SK-N-SH treated with all-trans-retinoic acid at 6 μM for 48 hours (cell line): ENCODE data around the gene ISX.

Experiments
- ATAC-seq: fragments of 200-7000 bp; cut with Tn5 transposase; 3 replicates; pipeline ENCODE4 v1.9.1; 2020; ENCODE audit warnings: mild to moderate bottlenecking, moderate library complexity
- ARNTL ChIP-seq: fragments of 450-650 bp; formaldehyde crosslinking; IDR thresholded peaks from 2 replicates; pipeline ENCODE4 v1.5.0; 2020; ENCODE audit warnings: low read depth, mild to moderate bottlenecking, moderate library complexity, borderline replicate concordance
- BACH2 ChIP-seq: fragments of 250-450 bp; sonication (Bioruptor Pico); IDR thresholded peaks from 2 replicates; pipeline ENCODE4 v1.9.0; 2021; ENCODE audit warnings: mild to moderate bottlenecking, borderline replicate concordance
- ESRRG ChIP-seq: fragments of 250-450 bp; sonication (Bioruptor Pico); IDR thresholded peaks from 2 replicates; pipeline ENCODE4 v1.6.1; 2021; ENCODE audit warnings: mild to moderate bottlenecking
- GLIS3 ChIP-seq: fragments of 250-450 bp; sonication (Bioruptor Pico); IDR thresholded peaks from 2 replicates; pipeline ENCODE4 v1.5.0; 2020; ENCODE audit warnings: mild to moderate bottlenecking, moderate library complexity
- ISL1 ChIP-seq: fragments of 250-450 bp; sonication (Bioruptor Pico); IDR thresholded peaks from 2 replicates; pipeline ENCODE4 v2.1.2; 2022; ENCODE audit warnings: mild to moderate bottlenecking, moderate library complexity
- OSR1 ChIP-seq: fragments of 250-450 bp; sonication (Bioruptor Pico); IDR thresholded peaks from 2 replicates; pipeline ENCODE4 v1.8.0; 2022; ENCODE audit warnings: moderate library complexity, mild to moderate bottlenecking, inconsistent platforms
- POU6F1 ChIP-seq: fragments of 250-450 bp; sonication (Bioruptor Pico); IDR thresholded peaks from 2 replicates; pipeline ENCODE4 v1.8.0; 2021; ENCODE audit warnings: low read depth, mild to moderate bottlenecking, moderate library complexity, borderline replicate concordance
- PPARA ChIP-seq: fragments of 250-450 bp; sonication (Bioruptor Pico); IDR thresholded peaks from 2 replicates; pipeline ENCODE4 v1.5.0; 2020; ENCODE audit warnings: mild to moderate bottlenecking, borderline replicate concordance
- RARB ChIP-seq: fragments of 250-450 bp; sonication (Bioruptor Pico); IDR thresholded peaks from 2 replicates; pipeline ENCODE4 v1.8.0; 2021; ENCODE audit warnings: mild to moderate bottlenecking, moderate library complexity
- SNAI2 ChIP-seq: fragments of 250-450 bp; sonication (Bioruptor Pico); IDR thresholded peaks from 2 replicates; pipeline ENCODE4 v1.5.0; 2020; ENCODE audit warnings: mild to moderate bottlenecking, moderate library complexity
- TCF4 ChIP-seq: fragments of 250-450 bp; sonication (Bioruptor Pico); IDR thresholded peaks from 2 replicates; pipeline ENCODE4 v1.8.0; 2021; ENCODE audit warnings: mild to moderate bottlenecking, moderate library complexity, borderline replicate concordance
- TOX ChIP-seq: fragments of 250-450 bp; sonication (Bioruptor Pico); IDR thresholded peaks from 2 replicates; pipeline ENCODE4 v1.8.0; 2021; ENCODE audit warnings: mild to moderate bottlenecking, moderate library complexity, borderline replicate concordance
- ZC3H10 ChIP-seq: fragments of 250-450 bp; sonication (Bioruptor Pico); IDR thresholded peaks from 2 replicates; pipeline ENCODE4 v1.5.1; 2021; ENCODE audit warnings: mild to moderate bottlenecking, moderate library complexity
- ZFP3 ChIP-seq: fragments of 250-450 bp; sonication (Bioruptor Pico); IDR thresholded peaks from 2 replicates; pipeline ENCODE4 v1.5.0; 2020; ENCODE audit warnings: mild to moderate bottlenecking, moderate library complexity
- ZFP30 ChIP-seq: fragments of 450-650 bp; formaldehyde crosslinking; IDR thresholded peaks from 2 replicates; pipeline ENCODE4 v1.5.0; 2022; ENCODE audit warnings: mild to moderate bottlenecking, moderate library complexity
- ZNF565 ChIP-seq: fragments of 450-650 bp; formaldehyde crosslinking; conservative IDR thresholded peaks from 2 replicates; pipeline ENCODE4 v1.5.0; 2020; ENCODE audit warnings: low read depth, mild to moderate bottlenecking, moderate library complexity
- ZNF70 ChIP-seq: fragments of 450-650 bp; formaldehyde crosslinking; IDR thresholded peaks from 2 replicates; pipeline ENCODE4 v1.5.0; 2020; ENCODE audit warnings: mild to moderate bottlenecking, moderate library complexity
- ZNF8 ChIP-seq: fragments of 450-650 bp; formaldehyde crosslinking; IDR thresholded peaks from 2 replicates; pipeline ENCODE4 v1.5.0; 2020; ENCODE audit warnings: mild to moderate bottlenecking, moderate library complexity
- TF ChIP-seq, protein P1 (sequence below): fragments of 250-450 bp; sonication (Bioruptor Pico); IDR thresholded peaks from 2 replicates; pipeline ENCODE4 v1.8.0; 2020; ENCODE audit warnings: mild to moderate bottlenecking, moderate library complexity, borderline replicate concordance
- TF ChIP-seq, protein P2 (sequence below): fragments of 250-450 bp; sonication (Bioruptor Pico); IDR thresholded peaks from 2 replicates; pipeline ENCODE4 v1.5.0; 2020; ENCODE audit warnings: mild to moderate bottlenecking, moderate library complexity
- TF ChIP-seq, protein P3 (sequence below): fragments of 250-450 bp; sonication (Bioruptor Pico); IDR thresholded peaks from 2 replicates; pipeline ENCODE4 v1.5.1; 2021; ENCODE audit warnings: mild to moderate bottlenecking, moderate library complexity

The ISX gene

GRCh38 chr22:35051791-35052190, 14.2 kb upstream of the ISX start:
- no peak for ATAC-seq
- TF ChIP-seq ESRRG, result no peak
- TF ChIP-seq RARB (CRISPR knock-in tag), result no peak
- TF ChIP-seq ZFP30 (CRISPR knock-in tag), result no peak
- TF ChIP-seq TCF4 (CRISPR knock-in tag), result no peak
- TF ChIP-seq ZNF70 (CRISPR knock-in tag), result no peak
- no peak for TF ChIP-seq TOX
- TF ChIP-seq ISL1, result no peak
- TF ChIP-seq, all 23 proteins: peak for 0

DNA sequence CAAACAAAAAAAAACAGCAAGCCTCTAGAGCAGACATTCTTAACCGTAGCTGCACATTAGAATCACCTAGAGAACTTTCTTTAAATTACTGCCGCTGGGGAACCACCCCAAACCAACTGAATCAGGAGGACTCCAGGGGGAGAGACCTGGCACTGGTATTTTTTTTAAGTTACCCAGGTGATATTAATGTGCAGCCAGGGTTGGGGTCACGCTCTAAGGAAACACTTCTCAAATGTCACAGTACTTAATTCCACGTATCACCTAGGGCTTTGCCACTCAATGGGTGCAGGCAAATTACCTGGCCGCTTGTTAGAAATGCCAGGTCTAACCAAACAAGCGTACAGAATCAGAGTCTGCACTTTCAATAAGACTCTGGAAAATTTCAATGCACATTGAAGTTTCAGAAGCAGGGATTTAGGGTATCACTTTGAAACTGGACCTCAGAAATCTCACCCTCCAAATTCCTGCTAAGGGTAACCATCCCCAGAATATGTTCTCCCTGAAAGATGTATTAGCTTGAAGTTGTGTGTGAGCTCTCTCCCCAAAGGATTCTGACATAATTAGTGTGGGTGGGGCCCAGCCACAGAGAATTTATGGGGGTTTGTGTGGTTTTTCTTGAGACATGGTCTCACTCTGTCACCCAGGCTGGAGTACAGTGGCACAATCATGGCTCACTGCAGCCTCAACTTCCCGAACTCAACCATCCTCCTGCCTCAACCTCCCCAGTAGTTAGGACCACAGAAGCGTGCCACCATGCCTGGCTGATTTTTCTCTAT, 12.7 kb upstream of the ISX start:
- TF ChIP-seq, protein P1, sequence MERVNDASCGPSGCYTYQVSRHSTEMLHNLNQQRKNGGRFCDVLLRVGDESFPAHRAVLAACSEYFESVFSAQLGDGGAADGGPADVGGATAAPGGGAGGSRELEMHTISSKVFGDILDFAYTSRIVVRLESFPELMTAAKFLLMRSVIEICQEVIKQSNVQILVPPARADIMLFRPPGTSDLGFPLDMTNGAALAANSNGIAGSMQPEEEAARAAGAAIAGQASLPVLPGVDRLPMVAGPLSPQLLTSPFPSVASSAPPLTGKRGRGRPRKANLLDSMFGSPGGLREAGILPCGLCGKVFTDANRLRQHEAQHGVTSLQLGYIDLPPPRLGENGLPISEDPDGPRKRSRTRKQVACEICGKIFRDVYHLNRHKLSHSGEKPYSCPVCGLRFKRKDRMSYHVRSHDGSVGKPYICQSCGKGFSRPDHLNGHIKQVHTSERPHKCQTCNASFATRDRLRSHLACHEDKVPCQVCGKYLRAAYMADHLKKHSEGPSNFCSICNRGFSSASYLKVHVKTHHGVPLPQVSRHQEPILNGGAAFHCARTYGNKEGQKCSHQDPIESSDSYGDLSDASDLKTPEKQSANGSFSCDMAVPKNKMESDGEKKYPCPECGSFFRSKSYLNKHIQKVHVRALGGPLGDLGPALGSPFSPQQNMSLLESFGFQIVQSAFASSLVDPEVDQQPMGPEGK (CRISPR knock-in tag), result no peak
- TF ChIP-seq TCF4 (CRISPR knock-in tag) (no peak), GLIS3 (CRISPR knock-in tag) (no peak), ZC3H10 (CRISPR knock-in tag) (no peak), ESRRG (no peak)
- no peak for ATAC-seq

GRCh38 chr22:35054064-35054463, 11.9 kb upstream of the ISX start:
- ATAC-seq, result no peak
- TF ChIP-seq TOX (no peak), BACH2 (CRISPR knock-in tag) (no peak), OSR1 (CRISPR knock-in tag) (no peak), POU6F1 (CRISPR knock-in tag) (no peak), ZNF70 (CRISPR knock-in tag) (no peak), SNAI2 (CRISPR knock-in tag) (no peak), GLIS3 (CRISPR knock-in tag) (no peak), ESRRG (no peak), ARNTL (CRISPR knock-in tag) (no peak), TCF4 (CRISPR knock-in tag) (no peak), PPARA (no peak), ISL1 (no peak), ZNF565 (CRISPR knock-in tag) (no peak), ZFP3 (no peak), ZFP30 (CRISPR knock-in tag) (no peak), ZNF8 (no peak), ZC3H10 (CRISPR knock-in tag) (no peak)
- TF ChIP-seq, protein P2, sequence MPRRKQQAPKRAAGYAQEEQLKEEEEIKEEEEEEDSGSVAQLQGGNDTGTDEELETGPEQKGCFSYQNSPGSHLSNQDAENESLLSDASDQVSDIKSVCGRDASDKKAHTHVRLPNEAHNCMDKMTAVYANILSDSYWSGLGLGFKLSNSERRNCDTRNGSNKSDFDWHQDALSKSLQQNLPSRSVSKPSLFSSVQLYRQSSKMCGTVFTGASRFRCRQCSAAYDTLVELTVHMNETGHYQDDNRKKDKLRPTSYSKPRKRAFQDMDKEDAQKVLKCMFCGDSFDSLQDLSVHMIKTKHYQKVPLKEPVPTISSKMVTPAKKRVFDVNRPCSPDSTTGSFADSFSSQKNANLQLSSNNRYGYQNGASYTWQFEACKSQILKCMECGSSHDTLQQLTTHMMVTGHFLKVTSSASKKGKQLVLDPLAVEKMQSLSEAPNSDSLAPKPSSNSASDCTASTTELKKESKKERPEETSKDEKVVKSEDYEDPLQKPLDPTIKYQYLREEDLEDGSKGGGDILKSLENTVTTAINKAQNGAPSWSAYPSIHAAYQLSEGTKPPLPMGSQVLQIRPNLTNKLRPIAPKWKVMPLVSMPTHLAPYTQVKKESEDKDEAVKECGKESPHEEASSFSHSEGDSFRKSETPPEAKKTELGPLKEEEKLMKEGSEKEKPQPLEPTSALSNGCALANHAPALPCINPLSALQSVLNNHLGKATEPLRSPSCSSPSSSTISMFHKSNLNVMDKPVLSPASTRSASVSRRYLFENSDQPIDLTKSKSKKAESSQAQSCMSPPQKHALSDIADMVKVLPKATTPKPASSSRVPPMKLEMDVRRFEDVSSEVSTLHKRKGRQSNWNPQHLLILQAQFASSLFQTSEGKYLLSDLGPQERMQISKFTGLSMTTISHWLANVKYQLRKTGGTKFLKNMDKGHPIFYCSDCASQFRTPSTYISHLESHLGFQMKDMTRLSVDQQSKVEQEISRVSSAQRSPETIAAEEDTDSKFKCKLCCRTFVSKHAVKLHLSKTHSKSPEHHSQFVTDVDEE, result no peak
- TF ChIP-seq, protein P1 (CRISPR knock-in tag), result no peak
- TF ChIP-seq, protein P3, sequence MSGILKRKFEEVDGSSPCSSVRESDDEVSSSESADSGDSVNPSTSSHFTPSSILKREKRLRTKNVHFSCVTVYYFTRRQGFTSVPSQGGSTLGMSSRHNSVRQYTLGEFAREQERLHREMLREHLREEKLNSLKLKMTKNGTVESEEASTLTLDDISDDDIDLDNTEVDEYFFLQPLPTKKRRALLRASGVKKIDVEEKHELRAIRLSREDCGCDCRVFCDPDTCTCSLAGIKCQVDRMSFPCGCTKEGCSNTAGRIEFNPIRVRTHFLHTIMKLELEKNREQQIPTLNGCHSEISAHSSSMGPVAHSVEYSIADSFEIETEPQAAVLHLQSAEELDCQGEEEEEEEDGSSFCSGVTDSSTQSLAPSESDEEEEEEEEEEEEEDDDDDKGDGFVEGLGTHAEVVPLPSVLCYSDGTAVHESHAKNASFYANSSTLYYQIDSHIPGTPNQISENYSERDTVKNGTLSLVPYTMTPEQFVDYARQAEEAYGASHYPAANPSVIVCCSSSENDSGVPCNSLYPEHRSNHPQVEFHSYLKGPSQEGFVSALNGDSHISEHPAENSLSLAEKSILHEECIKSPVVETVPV, result no peak
